ENCODE results near the gene TMIGD3.

The TMIGD3 gene

GRCh38 chr1:111515291-111516004 is 12.0 kb upstream of the TMIGD3 start:
- peaks cover 9% of the 10 kb centered on the region; the same call in 1 of the 2 replicates for H3K4me1 ChIP-seq (ENCODE audit: insufficient read depth, low read length)
- H3K36me3 ChIP-seq (ENCODE audit: insufficient read depth, low read length), result no peaks in the 10 kb centered on the region
- no peak overlapping the region; the same call in 1 of the 2 replicates for H3K9ac ChIP-seq (ENCODE audit: low read depth, low read length)
- H3K9me3 ChIP-seq (ENCODE audit: control insufficient read depth, insufficient read depth, low read length), result no peaks in the 10 kb centered on the region

DNA sequence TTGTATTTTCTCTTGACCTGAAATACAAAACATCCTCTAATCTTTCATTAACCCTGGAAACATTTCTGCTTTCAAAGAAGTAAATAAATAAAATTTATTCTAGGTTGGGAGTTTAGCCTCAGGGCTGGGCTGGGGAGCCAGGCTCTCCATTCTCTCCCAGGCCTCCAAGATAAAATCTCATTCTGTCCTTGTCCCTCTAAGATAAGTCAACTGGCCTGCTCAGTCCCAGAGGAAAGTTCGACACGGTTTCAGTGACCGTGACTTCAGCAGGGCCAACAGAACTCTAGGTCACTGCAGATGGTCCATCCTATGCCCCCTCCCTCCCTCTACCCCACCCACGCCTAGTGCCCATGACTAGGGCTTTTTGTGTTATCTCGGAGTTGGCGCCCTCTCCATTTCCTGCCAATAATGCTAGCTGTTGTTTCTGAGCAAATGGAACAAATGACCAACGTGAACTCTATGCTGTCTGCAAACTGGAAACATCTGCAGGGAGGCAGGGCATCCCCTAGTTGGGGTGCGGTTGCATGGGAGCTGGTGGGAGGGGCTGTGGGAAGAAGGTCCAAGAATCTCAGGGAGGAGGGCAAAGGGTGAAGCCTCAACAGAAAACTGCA is 10.1 kb upstream of the TMIGD3 start:
- no peaks in the 10 kb centered on the region for H3K36me3 ChIP-seq (ENCODE audit: insufficient read depth, low read length)
- no peaks in the 10 kb centered on the region for H3K9me3 ChIP-seq (ENCODE audit: control insufficient read depth, insufficient read depth, low read length)
- no peak overlapping the region for H3K9ac ChIP-seq (ENCODE audit: low read depth, low read length)
- peaks cover 10% of the 10 kb centered on the region; the same call in 1 of the 2 replicates for H3K4me1 ChIP-seq (ENCODE audit: insufficient read depth, low read length)

DNA sequence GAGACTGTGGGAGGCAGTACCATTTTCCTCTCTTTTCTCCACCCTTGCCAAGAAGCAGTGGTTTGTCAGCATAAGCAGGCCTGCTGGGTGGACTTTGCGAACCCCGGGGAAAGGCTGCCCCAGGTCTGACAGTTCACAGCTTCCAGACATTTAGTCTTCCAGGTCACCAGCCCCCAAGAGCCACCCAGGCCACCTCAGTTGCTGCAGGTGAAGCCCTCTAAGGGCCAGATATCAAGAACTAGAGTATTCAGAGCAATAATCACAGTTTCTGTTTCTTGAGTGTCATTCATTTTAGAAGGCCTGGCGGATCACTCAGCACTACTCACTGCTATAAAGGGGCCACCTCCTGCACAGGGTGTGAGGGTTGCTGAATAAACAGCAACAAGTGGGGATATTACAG is 9.5 kb upstream of the TMIGD3 start:
- H3K9me3 ChIP-seq (ENCODE audit: control insufficient read depth, insufficient read depth, low read length), result no peaks in the 10 kb centered on the region
- no peaks in the 10 kb centered on the region for H3K36me3 ChIP-seq (ENCODE audit: insufficient read depth, low read length)
- H3K9ac ChIP-seq (ENCODE audit: low read depth, low read length), result no peak overlapping the region
- peaks cover 12% of the 10 kb centered on the region; the same call in 1 of the 2 replicates for H3K4me1 ChIP-seq (ENCODE audit: insufficient read depth, low read length)

DNA sequence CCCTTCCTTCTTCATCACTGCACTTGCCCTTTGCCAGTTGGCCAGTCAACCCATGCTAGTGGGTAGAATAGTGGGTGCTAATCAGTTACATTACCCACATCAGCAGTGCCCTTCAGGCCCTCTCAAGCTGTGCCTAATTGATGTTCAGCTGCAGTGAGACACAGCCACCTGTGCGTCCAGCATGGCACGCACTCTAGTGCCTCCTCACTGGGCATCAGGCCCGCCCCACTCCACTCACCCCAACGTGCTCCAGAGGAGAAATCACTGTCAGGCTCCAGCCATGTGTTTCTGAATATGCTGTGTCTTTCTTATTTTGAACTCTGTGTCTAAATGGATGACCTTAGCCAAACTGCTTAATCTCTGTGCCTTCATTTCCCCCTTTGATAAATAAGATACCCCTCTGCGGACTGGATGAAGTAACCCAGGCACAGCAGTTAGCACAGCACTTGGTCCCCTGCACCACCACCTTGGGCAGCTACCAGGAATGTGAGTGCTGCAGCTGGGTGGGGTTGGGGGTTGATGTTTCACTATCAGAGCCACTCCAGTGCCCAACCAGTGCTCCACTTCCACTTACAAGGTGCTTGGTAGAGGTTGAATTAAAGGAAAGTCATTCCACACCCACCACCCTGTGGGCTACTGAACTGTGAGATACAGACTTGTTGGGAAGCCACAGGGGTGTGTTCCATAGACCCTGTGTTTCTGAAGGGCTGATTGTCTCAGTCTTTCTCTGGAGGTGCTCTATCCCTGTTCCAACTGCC is 8.9 kb upstream of the TMIGD3 start:
- H3K9ac ChIP-seq (ENCODE audit: low read depth, low read length), result no peak overlapping the region
- no peaks in the 10 kb centered on the region for H3K36me3 ChIP-seq (ENCODE audit: insufficient read depth, low read length)
- H3K9me3 ChIP-seq (ENCODE audit: control insufficient read depth, insufficient read depth, low read length), result no peaks in the 10 kb centered on the region
- peaks cover 12% of the 10 kb centered on the region; the same call in 1 of the 2 replicates for H3K4me1 ChIP-seq (ENCODE audit: insufficient read depth, low read length)

DNA sequence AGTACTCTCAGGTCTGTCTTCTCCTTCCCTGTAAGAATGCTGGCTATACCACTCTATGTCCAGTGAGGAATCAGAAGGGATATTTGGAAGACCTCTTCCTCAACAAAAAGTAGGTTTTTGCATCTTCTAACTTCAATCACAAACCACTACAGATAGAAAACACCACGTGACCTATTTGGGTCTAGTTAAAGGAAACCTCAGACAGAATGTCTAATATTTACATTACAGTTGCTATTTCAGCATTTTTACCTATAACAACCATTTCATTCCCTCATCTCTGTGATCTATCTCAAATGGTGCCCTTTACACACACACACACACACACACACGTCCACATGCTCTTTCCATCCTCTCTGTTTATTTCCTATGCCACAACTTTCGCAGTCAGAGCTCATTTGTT is 7.9 kb upstream of the TMIGD3 start:
- Histone ChIP-seq H3K4me1 (ENCODE audit: insufficient read depth, low read length) (peaks cover 12% of the 10 kb centered on the region; the same call in 1 of the 2 replicates), H3K36me3 (ENCODE audit: insufficient read depth, low read length) (no peaks in the 10 kb centered on the region), H3K9ac (ENCODE audit: low read depth, low read length) (no peak overlapping the region), H3K9me3 (ENCODE audit: control insufficient read depth, insufficient read depth, low read length) (no peaks in the 10 kb centered on the region)

GRCh38 chr1:111509997-111510375 is 6.6 kb upstream of the TMIGD3 start:
- Histone ChIP-seq H3K9me3 (ENCODE audit: control insufficient read depth, insufficient read depth, low read length) (no peaks in the 10 kb centered on the region), H3K36me3 (ENCODE audit: insufficient read depth, low read length) (no peaks in the 10 kb centered on the region), H3K4me1 (ENCODE audit: insufficient read depth, low read length) (peaks cover 12% of the 10 kb centered on the region; the same call in 1 of the 2 replicates), H3K9ac (ENCODE audit: low read depth, low read length) (no peak overlapping the region)

DNA sequence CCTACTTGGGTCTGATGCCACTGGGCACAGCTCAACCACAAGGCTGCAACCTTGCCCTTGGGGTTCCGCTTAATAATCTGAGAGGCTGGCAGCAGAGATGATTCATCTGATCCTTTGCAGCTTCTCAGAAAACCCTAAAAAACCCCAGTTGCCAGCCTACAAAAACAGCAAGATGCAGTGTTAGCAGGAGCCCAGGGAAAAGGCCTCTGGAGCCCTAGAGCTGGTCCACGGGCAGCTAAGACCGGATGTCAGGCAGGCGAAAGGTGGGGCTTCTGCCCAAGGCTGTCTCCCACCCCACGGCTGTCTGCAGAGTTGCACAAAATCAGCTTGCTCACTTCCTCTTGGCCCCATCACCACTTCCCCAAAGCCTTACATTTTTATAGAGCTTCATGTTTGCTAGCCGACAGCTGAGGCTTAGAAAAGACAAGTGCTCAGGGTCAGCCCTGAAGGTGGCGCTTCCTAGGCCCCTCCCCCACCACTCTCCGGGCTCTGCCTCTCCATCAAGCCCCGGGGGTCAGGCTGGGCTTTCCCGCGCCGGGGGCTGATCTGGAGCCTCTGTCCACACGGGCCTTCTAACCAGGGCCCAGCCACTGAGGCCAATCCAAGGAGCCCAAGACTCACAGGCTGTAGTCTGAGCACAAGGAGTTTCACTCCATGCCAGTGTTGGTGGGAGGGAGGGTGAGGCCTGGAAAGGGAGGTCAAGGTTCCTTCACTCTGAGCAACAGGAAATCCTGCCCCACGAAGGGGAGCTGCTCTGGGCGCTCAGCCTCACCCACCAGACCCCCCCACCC is 4.2 kb upstream of the TMIGD3 start:
- Histone ChIP-seq H3K9me3 (ENCODE audit: control insufficient read depth, insufficient read depth, low read length) (no peaks in the 10 kb centered on the region), H3K4me1 (ENCODE audit: insufficient read depth, low read length) (peaks cover 12% of the 10 kb centered on the region; the same call in 1 of the 2 replicates), H3K9ac (ENCODE audit: low read depth, low read length) (peak overlapping the region; percentile 42), H3K36me3 (ENCODE audit: insufficient read depth, low read length) (no peaks in the 10 kb centered on the region)

DNA sequence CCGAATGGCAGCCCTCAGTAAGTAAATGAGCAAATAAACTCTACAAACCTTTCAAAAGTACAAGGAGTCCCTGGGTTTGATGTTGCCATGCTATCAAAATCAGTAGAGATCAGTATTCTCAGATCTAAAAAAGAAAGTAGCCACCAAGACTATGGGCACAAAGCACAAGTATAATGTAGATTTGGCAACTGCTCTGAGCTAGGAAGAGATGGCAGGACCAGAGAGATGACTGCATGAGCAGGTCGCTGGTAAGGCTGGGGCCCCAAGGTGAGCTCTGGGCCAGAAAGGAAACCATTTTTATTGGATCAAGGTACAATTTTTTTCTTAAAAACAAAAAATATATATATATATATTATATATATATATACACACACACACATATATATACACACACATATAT is 3.1 kb upstream of the TMIGD3 start:
- Histone ChIP-seq H3K9me3 (ENCODE audit: control insufficient read depth, insufficient read depth, low read length) (no peaks in the 10 kb centered on the region), H3K36me3 (ENCODE audit: insufficient read depth, low read length) (no peaks in the 10 kb centered on the region), H3K4me1 (ENCODE audit: insufficient read depth, low read length) (peaks cover 12% of the 10 kb centered on the region; the same call in 1 of the 2 replicates), H3K9ac (ENCODE audit: low read depth, low read length) (no peak overlapping the region)

DNA sequence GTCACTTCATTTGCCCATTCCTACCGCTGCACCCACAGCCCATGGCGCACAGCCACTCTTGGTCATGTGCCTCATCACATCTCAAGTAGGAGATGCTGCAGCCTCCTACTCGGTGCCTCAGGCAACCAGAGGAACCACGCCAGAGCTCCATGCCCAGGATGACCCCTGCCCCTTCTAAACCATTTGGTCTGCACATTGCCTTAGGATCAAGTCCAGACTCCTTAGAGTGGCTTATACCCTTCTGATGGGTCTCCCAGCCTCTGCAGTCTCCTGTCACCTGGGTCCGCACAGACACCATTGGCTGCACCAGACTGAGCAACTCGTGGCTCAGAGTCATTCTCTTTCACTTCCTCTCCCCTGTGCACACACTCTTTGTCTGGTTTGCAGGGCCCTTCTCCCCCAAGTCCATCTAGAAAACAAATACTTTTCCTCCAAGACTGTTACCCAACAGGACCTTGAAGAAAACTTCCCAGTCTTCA is 2.2 kb upstream of the TMIGD3 start:
- Histone ChIP-seq H3K36me3 (ENCODE audit: insufficient read depth, low read length) (no peaks in the 10 kb centered on the region), H3K9me3 (ENCODE audit: control insufficient read depth, insufficient read depth, low read length) (no peaks in the 10 kb centered on the region), H3K4me1 (ENCODE audit: insufficient read depth, low read length) (peaks cover 5% of the 10 kb centered on the region; the same call in 1 of the 2 replicates), H3K9ac (ENCODE audit: low read depth, low read length) (no peak overlapping the region)

DNA sequence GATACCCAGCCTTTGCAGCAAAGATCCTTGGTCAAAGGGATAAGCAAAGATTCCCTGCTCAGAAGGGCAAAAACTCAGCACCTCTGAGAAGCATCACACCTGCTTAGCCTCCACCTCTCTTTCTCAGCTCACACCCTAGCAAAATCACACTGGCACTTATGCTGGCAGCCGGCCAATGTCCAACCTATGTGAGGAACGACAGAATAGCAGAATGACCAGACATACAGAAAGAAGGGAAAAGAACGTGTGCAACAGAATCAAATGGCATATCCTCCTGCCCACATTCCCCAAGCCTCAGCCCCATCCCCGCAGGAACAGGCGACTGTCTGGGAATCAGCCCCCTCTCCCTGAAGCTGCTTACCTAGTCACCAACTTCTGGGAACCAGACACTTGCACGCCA is 664 bp upstream of the TMIGD3 start:
- no peaks in the 10 kb centered on the region for H3K36me3 ChIP-seq (ENCODE audit: insufficient read depth, low read length)
- H3K9ac ChIP-seq (ENCODE audit: low read depth, low read length), result no peak overlapping the region
- H3K9me3 ChIP-seq (ENCODE audit: control insufficient read depth, insufficient read depth, low read length), result no peaks in the 10 kb centered on the region
- 0 out of 2 replicates have a peak, but pooled peaks cover 4% of the 10 kb centered on the region for H3K4me1 ChIP-seq (ENCODE audit: insufficient read depth, low read length)

DNA sequence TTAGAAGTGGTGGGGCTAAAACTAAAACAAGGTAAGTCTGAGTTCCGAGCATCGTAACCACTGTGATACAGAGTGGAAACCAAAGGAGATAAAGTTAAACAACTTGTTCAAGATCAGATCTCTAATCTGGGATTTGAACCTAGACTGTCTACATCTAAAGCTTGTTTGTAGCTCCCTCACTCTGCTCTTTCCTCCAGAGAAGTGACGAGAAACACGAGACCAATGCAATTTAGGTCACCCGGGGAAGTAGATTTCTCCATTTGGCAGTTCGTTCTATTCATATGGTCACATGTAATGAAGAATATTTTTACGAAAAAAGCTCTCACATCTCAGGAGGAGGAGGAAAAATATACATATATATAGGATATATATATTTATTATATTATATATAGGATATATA is 1.8 kb downstream of the TMIGD3 start:
- Histone ChIP-seq H3K9ac (ENCODE audit: low read depth, low read length) (no peak overlapping the region), H3K4me1 (ENCODE audit: insufficient read depth, low read length) (no peaks in the 10 kb centered on the region), H3K36me3 (ENCODE audit: insufficient read depth, low read length) (no peaks in the 10 kb centered on the region), H3K9me3 (ENCODE audit: control insufficient read depth, insufficient read depth, low read length) (no peaks in the 10 kb centered on the region)

DNA sequence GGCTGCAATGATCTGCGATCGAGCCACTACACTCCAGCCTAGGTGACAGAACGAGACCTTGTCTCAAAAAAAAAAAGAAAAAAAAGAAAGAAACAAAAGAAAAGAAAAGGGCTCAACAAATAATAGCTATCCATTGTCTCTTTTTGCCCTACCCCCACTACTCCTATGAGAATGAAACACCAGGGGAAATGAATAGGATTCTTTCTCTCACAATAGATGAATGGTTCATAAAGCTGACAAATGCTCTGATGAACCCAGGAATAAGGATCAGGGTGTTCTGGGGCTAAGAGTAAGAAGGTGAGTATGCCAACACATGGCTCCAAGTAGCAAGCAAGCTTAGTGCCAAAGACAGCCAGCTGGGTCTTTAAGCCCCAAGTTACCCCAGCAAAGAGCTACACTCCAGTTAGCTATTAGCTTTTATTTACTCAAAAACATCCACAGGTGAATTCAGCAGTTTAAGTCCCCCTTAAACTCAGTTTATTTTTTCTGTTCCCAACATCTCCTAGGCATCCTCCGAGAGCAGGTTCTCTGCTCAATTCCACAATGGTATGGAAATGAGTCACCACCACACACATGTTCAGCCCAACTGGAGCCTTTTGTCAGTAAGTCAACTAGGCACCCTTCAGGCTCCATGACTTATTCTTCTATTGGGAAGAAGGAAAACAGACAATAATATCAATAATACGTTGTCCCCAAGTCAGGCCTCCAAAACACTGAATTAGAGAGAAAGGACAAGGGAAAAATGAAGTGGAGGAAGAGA is 4.2 kb downstream of the TMIGD3 start:
- Histone ChIP-seq H3K9ac (ENCODE audit: low read depth, low read length) (no peak overlapping the region), H3K9me3 (ENCODE audit: control insufficient read depth, insufficient read depth, low read length) (no peaks in the 10 kb centered on the region; the same call in 1 of the 2 replicates), H3K4me1 (ENCODE audit: insufficient read depth, low read length) (no peaks in the 10 kb centered on the region), H3K36me3 (ENCODE audit: insufficient read depth, low read length) (no peaks in the 10 kb centered on the region)

DNA sequence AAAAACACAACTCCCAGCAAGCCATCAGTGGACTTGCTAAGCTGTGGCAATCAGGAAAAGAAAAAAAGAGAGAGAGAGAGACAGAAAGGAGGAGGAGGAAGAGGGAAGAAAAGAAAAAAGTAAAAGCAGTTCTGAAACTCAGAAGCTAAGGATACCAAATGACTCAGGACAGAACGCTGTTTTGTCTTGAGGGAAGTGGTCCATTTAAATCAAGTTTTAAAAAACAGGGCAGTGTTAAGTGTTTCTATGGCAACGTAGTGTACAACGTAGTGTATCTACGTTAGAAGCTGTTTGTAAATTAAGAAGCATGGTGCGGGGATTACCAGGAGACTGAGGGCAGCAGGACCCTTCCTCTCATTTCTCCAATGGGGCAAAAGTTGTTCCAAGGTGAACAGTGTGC is 5.8 kb downstream of the TMIGD3 start:
- Histone ChIP-seq H3K9me3 (ENCODE audit: control insufficient read depth, insufficient read depth, low read length) (no peaks in the 10 kb centered on the region; the same call in 1 of the 2 replicates), H3K4me1 (ENCODE audit: insufficient read depth, low read length) (no peaks in the 10 kb centered on the region), H3K36me3 (ENCODE audit: insufficient read depth, low read length) (no peaks in the 10 kb centered on the region), H3K9ac (ENCODE audit: low read depth, low read length) (no peak overlapping the region)

Data from ES-I3 (cell line).